T-helper 2 cell treated with Interferon-gamma antibody and Interleukin-4, amounts not matched to agents 100 ng/mL and 5 ng/mL, for 36 hours (primary cell): ENCODE measurements around the gene HERC4. TPM values are rescaled to one million over a fixed set of nuclear protein-coding genes. Genes with fewer than 3 reads are reported as not detected.

Source experiments
- intact Hi-C: fragments of 100-400 bp; cut with micrococcal nuclease; formaldehyde crosslinking; loops from one replicate; pipeline ENCODE4 v1.15.1; 2023
- total RNA-seq: library from RNA; stranded (reverse); gene quantifications from 2 replicates; pipeline ENCODE4 v1.2.3, GENCODE V29; 2022

HERC4 gene
- total RNA-seq, 1 donor from 2014 or later: 60.2 TPM

- intact Hi-C loops: no loop called here
Observed at GRCh38 chr10:68092512-68092911, 17.4 kb upstream of the HERC4 start.

- intact Hi-C loops: no loop called here
Observed at GRCh38 chr10:68090586-68090985, 15.5 kb upstream of the HERC4 start.

- intact Hi-C loops: loop anchor here (1.0 kb wide), 1 partner anchor 8 kb away; no protein-coding TSS in a partner anchor
Observed at GRCh38 chr10:68088740-68089139, 13.7 kb upstream of the HERC4 start.

GRCh38 chr10:68087685-68088401 is 12.8 kb upstream of the HERC4 start:
- intact Hi-C loops: loop anchor here (1.0 kb wide), 1 partner anchor 8 kb away; no protein-coding TSS in a partner anchor

- intact Hi-C loops: no loop called here
Observed at GRCh38 chr10:68086910-68087684, 12.0 kb upstream of the HERC4 start.

- intact Hi-C loops: no loop called here
Observed at GRCh38 chr10:68086011-68086410, 10.9 kb upstream of the HERC4 start.

- intact Hi-C loops: no loop called here
Observed at GRCh38 chr10:68084469-68084868, 9.4 kb upstream of the HERC4 start.

- intact Hi-C loops: loop anchor here (1.0 kb wide), 1 partner anchor 72 kb away; no protein-coding TSS in a partner anchor
Observed at GRCh38 chr10:68083953-68084352, 8.9 kb upstream of the HERC4 start.

GRCh38 chr10:68082872-68083271 is 7.8 kb upstream of the HERC4 start:
- intact Hi-C loops: loop anchor here (1.0 kb wide), 1 partner anchor 73 kb away; no protein-coding TSS in a partner anchor

- intact Hi-C loops: no loop called here
Observed at GRCh38 chr10:68081916-68082315, 6.8 kb upstream of the HERC4 start.

GRCh38 chr10:68080853-68081431 is 5.9 kb upstream of the HERC4 start:
- intact Hi-C loops: loop anchor here (1.0 kb wide), 1 partner anchor 7 kb away; no protein-coding TSS in a partner anchor

- intact Hi-C loops: loop anchor here (5.0 to 10.0 kb wide), 3 partner anchors 325 to 467 kb away; partner anchors contain the start of genes RUFY2 and SLC25A16
Observed at GRCh38 chr10:68079434-68079833, 4.4 kb upstream of the HERC4 start.

GRCh38 chr10:68077026-68077425 is 1.9 kb upstream of the HERC4 start:
- intact Hi-C loops: loop anchor here (5.0 to 10.0 kb wide), 3 partner anchors 328 to 465 kb away; partner anchors contain the start of genes RUFY2 and SLC25A16

- intact Hi-C loops: loop anchor here (5.0 to 10.0 kb wide), 3 partner anchors 329 to 464 kb away; partner anchors contain the start of genes RUFY2 and SLC25A16
Observed at GRCh38 chr10:68076081-68076480, 998 bp upstream of the HERC4 start.

- intact Hi-C loops: loop anchor here (1.0 to 10.0 kb wide), 7 partner anchors 81 to 463 kb away; partner anchors contain the start of genes RUFY2, SIRT1 and SLC25A16
Observed at GRCh38 chr10:68075550-68076004, 494 bp upstream of the HERC4 start.

- intact Hi-C loops: loop anchor here (1.0 to 10.0 kb wide), 5 partner anchors 83 to 648 kb away; partner anchors contain the start of genes CCAR1, RUFY2 and SLC25A16
Observed at GRCh38 chr10:68074031-68074774, 880 bp downstream of the HERC4 start.

- intact Hi-C loops: loop anchor here (1.0 to 10.0 kb wide), 5 partner anchors 83 to 649 kb away; partner anchors contain the start of genes CCAR1, RUFY2 and SLC25A16
Observed at GRCh38 chr10:68073631-68074030, 1.5 kb downstream of the HERC4 start.

- intact Hi-C loops: no loop called here
Observed at GRCh38 chr10:68067508-68067907, 7.6 kb downstream of the HERC4 start.

GRCh38 chr10:68067029-68067428 is 8.1 kb downstream of the HERC4 start:
- intact Hi-C loops: no loop called here

GRCh38 chr10:68053553-68053952 is 21.5 kb downstream of the HERC4 start:
- intact Hi-C loops: no loop called here
